KOPT-K1 (cell line): Measurements from ENCODE around the gene VMO1.

Experiments
- H3K27ac ChIP-seq: fragments of 200-600 bp; sonication (generic); 2 replicates; pipeline ENCODE4 v1.5.1; 2016; ENCODE audit warnings: antibody characterized with exemption, mild to moderate bottlenecking, low read depth, low read length; ENCODE audit not compliant: poor library complexity, severe bottlenecking
- H3K36me3 ChIP-seq: fragments of 200-600 bp; sonication (generic); 2 replicates; pipeline ENCODE4 v1.5.1; 2017; ENCODE audit warnings: antibody characterized with exemption, mild to moderate bottlenecking, low read length, moderate library complexity; ENCODE audit not compliant: insufficient read depth
- H3K9me3 ChIP-seq: fragments of 200-600 bp; sonication (generic); 2 replicates; pipeline ENCODE4 v1.5.1; 2017; ENCODE audit warnings: antibody characterized with exemption, low read length, mild to moderate bottlenecking; ENCODE audit not compliant: insufficient read depth, poor library complexity, severe bottlenecking

Gene VMO1

GRCh38 chr17:4808378-4808767, 22.2 kb upstream of the VMO1 start:
- Histone ChIP-seq H3K9me3 (no peaks in the 10 kb centered on the region), H3K36me3 (no peaks in the 10 kb centered on the region), H3K27ac (no peak overlapping the region)

- Histone ChIP-seq H3K9me3 (no peaks in the 10 kb centered on the region), H3K36me3 (no peaks in the 10 kb centered on the region), H3K27ac (no peak overlapping the region)
Measured at GRCh38 chr17:4807605-4808377, 21.6 kb upstream of the VMO1 start.

DNA sequence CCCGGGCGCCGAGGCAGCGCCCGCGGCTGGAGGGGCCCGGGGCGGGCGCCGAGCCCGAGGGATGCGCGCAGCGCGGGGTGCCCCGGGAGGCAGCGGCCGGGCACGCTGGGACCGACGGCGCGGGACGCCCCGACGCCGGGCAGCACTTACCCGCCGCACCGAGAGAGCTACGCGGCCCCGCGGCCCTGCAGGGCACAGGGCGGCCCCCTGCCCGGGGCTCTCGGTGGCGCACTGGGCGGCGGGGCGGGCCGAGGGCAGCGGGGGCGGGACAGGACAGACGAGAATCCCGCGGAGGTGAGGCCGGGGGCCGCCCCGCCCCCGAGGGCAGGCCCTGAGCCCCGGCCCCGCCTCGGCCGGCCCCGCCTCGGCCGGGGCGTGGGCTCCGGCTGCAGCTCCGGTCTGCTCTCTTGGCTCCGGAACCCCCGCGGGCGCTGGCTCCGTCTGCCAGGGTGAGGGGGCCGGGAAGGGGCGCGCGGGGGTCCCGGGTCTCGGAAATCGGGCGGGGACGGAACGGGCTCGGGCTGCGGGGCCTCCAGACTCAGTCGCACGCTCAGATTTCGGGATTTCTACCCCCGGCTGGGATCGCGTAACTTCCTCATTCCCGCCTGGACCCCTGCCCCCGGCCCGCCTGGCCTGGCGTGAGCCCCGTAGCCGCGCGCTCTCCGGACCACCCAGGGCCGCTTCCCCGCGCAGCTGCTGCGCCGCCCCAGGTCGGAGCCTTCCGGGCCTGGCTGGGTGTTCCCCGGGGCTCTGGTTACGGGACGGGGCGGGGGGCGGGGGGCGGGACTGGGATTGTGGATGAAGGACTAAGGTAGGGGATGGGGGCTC, 20.8 kb upstream of the VMO1 start, which contains the start of gene PLD2:
TSS of gene PLD2 (plus strand) at position 376 of the 828 bp plus-strand sequence. CDS start 621 bp downstream, outside the sequence.
- Histone ChIP-seq H3K9me3 (no peaks in the 10 kb centered on the region), H3K36me3 (no peaks in the 10 kb centered on the region), H3K27ac (peak within 1 kb of the TSS; percentile 31)

DNA sequence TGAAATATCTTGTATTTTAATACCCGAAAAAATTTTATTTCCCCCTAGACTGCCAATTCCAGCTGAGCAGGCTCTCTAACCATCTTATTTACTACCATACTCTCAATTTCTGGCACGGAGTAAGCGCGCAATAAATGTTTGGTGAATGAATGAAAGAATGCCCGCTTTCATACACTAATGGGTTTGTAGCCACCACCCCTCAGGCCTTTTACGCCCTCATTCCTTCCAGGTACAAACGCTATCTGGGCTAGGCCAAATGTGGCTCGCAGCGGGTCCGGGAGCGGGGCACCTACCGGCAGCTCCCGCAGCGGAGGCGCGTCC, 20.3 kb upstream of the VMO1 start:
- Histone ChIP-seq H3K36me3 (no peaks in the 10 kb centered on the region), H3K27ac (peak overlapping the region; percentile 31), H3K9me3 (no peaks in the 10 kb centered on the region)

DNA sequence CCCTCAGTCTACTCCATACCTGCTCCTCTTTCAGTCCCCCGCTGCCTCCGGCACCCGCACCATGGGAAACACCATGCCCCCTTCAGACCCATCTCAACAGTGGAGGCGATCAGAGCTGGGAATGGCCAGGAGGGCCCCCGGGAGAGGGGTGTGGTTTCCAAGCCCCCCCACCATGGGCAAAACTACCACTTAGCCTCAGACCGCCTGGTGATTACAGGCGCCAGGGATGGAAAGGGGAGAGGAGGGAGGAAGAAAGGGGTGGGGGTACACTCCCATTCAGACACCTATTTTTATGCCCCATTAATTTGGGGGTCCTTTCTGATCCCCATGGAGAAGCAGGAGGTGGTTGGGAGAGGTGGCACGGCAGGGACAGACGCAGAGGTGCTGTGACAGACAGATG, 16.1 kb upstream of the VMO1 start, which contains the start of gene C17orf114:
TSS of gene C17orf114 (minus strand) at position 101 of the 400 bp plus-strand sequence.
- no peaks in the 10 kb centered on the region for H3K9me3 ChIP-seq
- H3K27ac ChIP-seq: no peak within 1 kb of the TSS

DNA sequence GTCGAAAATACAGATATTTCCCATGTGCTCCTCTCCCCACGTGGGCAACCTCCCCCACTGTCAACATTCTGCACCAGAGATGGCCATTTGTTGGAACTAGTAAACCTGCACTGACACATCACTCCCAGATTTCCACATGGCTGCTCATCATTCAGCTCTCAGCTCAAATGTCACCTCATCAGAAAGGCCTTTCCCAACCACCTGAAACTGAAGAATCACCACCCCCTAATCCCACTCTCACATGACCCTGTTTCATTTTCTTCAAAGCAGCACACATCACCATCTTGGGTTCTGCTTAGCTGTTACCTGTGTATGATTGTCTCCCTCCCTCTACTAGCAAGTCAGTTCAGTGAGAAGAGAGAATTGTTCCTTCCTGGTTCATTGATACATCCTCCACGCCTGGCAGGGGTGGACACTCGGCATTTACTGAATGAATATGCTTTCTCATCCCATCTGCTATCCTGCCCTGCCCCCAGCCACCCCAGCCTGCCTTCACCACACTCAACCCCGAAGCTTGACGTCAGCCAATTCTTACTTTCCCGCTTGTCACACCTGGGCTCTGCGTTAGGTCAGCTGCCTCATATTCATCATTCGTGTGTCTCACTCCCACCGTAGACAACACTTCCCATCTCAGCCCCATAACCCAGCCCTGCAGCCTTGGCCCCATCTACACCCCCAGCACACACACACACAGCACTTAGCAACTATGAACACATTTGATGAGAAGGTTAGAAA, 14.5 kb upstream of the VMO1 start:
- H3K36me3 ChIP-seq: peaks cover 20% of the 10 kb centered on the region
- H3K27ac ChIP-seq: no peak overlapping the region

More for the DNA sequence above, 16.1 kb upstream of the VMO1 start, which contains the start of gene C17orf114:
- peaks cover 20% of the 10 kb centered on the region for H3K36me3 ChIP-seq

DNA sequence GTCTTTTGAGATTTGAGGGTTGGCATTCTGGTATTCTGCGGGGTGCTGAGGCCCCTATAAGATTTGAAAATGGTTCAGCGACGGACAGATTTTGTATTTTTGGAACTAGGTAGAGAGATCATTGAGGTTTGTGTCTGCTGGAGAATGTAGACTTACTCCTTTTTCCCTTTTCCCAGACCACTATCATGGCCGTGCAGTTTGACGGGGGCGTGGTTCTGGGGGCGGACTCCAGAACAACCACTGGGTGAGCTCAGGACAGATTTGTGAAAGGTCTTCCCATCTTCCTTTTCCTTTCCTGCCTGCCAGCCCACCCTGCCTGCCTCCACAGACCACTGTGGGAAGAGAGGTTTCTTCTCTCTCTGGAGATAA, 10.4 kb upstream of the VMO1 start:
- H3K36me3 ChIP-seq: peaks cover 20% of the 10 kb centered on the region
- H3K27ac ChIP-seq: peak overlapping the region; percentile 77
- no peaks in the 10 kb centered on the region for H3K9me3 ChIP-seq

More for the DNA sequence above, 14.5 kb upstream of the VMO1 start:
- H3K9me3 ChIP-seq: no peaks in the 10 kb centered on the region

GRCh38 chr17:4795168-4795567, 9.0 kb upstream of the VMO1 start:
- Histone ChIP-seq H3K9me3 (no peaks in the 10 kb centered on the region), H3K36me3 (peaks cover 20% of the 10 kb centered on the region), H3K27ac (no peak overlapping the region)

GRCh38 chr17:4790705-4791088, 4.5 kb upstream of the VMO1 start:
- Histone ChIP-seq H3K9me3 (no peaks in the 10 kb centered on the region), H3K27ac (no peak overlapping the region), H3K36me3 (no peaks in the 10 kb centered on the region)

GRCh38 chr17:4789951-4790704, 4.0 kb upstream of the VMO1 start:
- no peak overlapping the region for H3K27ac ChIP-seq
- no peaks in the 10 kb centered on the region for H3K36me3 ChIP-seq
- no peaks in the 10 kb centered on the region for H3K9me3 ChIP-seq

- Histone ChIP-seq H3K27ac (no peak overlapping the region), H3K36me3 (no peaks in the 10 kb centered on the region), H3K9me3 (no peaks in the 10 kb centered on the region)
Measured at GRCh38 chr17:4789701-4789950, 3.5 kb upstream of the VMO1 start.

DNA sequence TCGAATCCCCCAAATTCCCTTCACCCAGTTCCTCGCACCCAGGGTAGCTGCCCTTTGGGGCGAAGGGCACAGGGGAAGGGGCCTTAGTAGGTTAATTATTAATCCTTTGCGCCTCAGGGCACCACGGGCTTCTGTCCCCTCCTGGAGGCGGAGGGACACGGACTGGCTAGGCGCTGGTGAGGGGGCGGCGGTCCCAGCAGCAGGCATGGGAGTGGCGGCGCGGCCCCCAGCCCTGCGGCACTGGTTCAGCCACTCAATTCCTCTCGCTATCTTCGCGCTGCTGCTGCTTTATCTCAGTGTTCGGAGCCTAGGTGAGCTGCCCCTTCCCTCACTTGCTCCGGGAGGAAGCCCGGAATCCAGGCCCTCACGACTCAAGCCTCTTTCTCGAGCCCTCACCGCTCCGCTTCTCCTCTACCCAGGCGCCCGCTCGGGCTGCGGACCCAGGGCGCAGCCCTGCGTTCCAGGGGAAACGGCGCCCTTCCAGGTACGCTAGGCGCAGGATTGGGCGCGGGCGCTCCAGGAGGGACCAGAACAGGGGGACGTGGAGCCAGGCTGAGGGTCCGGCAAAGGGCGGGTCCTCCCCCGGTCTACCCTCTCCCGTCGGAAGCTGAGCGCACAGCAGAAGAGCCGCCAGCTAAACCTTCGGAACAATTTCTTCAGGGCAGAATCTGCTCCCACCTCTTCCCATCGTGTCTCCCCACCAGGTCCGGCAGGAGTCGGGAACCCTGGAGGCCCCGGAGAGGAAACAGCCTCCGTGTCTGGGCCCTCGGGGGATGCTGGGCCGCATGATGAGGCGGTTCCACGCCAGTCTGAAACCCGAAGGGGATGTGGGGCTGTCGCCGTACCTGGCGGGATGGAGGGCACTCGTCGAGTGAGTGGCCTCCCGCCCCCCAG, 2.9 kb upstream of the VMO1 start, which contains the start of gene GLTPD2:
TSS of gene GLTPD2 (plus strand) at position 158 of the 894 bp plus-strand sequence. CDS start at position 206, 48 bp downstream.
- Histone ChIP-seq H3K27ac (no peak within 1 kb of the TSS), H3K36me3 (no peaks in the 10 kb centered on the region), H3K9me3 (no peaks in the 10 kb centered on the region)

- no peaks in the 10 kb centered on the region for H3K36me3 ChIP-seq
- no peak overlapping the region for H3K27ac ChIP-seq
- H3K9me3 ChIP-seq: no peaks in the 10 kb centered on the region
Measured at GRCh38 chr17:4788159-4788806, 2.1 kb upstream of the VMO1 start.
